ENCODE data around the gene TACR1.

GRCh38 chr2:75098856-75099255, 100.5 kb downstream of the TACR1 start:
- no peak for TF ChIP-seq EZH2 (IDR thresholded peaks at IDR 0.05; ENCODE audit: borderline replicate concordance, insufficient read depth, low read depth, low read length, poor library complexity, severe bottlenecking)
- no peak for TF ChIP-seq CTCF (IDR thresholded peaks at IDR 0.05)

Data from B cell (primary cell).